Measurements from ENCODE around the gene CHRNA4. TPM values are rescaled to one million over a fixed set of nuclear protein-coding genes. Genes with fewer than 3 reads are reported as not detected.

The CHRNA4 gene
- total RNA-seq, 4 donors from 2014 or later, result 0.13 TPM; not detected in 3

DNA sequence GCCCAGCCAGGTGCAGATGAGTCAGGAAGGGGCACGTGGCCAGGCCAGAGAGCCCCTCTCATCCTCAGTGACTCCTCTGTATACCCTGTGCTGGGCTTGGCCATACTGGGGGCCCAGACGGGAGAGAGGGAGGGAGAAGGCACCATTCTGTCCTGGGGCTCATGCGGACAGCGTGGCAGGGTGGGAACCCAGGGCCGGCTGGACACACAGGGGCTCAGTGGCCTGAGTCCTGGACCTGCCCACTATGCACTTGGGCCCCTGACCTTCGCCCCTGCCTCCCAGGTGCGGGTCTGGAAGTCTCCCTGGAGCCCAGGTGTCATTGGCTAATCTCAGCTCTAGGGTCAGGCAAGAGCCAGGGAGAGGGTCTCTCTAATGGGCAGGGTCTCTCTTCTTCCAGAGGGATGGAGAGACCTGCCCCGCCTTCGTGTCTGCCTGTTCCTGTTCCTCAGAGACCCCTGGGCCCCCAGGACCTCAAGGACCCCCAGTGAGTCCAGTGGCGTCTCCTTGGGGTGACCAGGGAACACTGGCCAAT, 40.5 kb downstream of the CHRNA4 start:
- peak in 1 of 2 donors; percentile 70 for DNase-seq (ENCODE audit: low spot score in 2 of 2)
- H3K4me3 ChIP-seq (ENCODE audit: low read depth, poor library complexity, severe bottlenecking), result no peak overlapping the region
- no peak for TF ChIP-seq CTCF (IDR thresholded peaks at IDR 0.05)
- WGBS, 2 donors, result 71 to 79% methylated on average over 2 to 10 of the region's 10 CpGs
- intact Hi-C loops (cut with DNase I; ENCODE audit: low total_unique reads), result no loop called here

DNA sequence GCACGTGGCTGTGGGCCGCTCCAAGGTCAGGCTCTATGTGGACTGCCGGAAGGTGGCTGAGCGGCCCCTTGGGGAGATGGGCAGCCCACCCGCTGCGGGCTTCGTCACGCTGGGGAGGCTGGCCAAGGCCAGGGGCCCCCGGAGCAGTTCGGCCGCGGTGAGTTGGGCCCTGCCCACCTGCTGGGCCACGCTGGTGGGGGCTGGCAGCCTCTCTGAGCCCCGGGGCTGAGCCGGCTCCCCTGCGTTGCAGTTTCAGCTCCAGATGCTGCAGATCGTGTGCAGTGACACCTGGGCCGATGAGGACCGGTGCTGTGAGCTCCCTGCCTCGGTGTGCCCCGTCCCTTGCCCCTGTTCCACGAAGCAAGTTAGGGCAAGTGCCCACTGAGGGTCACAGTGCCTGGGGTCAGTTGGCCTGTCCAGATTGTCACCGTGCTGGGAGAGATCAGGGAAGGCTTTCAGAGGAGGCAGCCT, 41.1 kb downstream of the CHRNA4 start:
- TF ChIP-seq CTCF (IDR thresholded peaks at IDR 0.05) (no peak), POLR2A (IDR thresholded peaks at IDR 0.05) (no peak)
- intact Hi-C loops (cut with DNase I; ENCODE audit: low total_unique reads), result no loop called here
- no peak overlapping the region for H3K4me3 ChIP-seq (ENCODE audit: low read depth, poor library complexity, severe bottlenecking)
- WGBS, 2 donors, result 50 to 72% methylated on average over 2 of the region's 23 CpGs
- DNase-seq (ENCODE audit: low spot score in 2 of 2), result peak in 1 of 2 donors; percentile 82

GRCh38 chr20:63319164-63320040, 41.7 kb downstream of the CHRNA4 start:
- DNase-seq (ENCODE audit: low spot score in 2 of 2), result peak in 1 of 2 donors; percentile 67
- no peak overlapping the region for H3K4me3 ChIP-seq (ENCODE audit: low read depth, poor library complexity, severe bottlenecking)
- TF ChIP-seq CTCF (IDR thresholded peaks at IDR 0.05) (no peak), POLR2A (IDR thresholded peaks at IDR 0.05) (no peak)
- 71 to 76% methylated on average over 22 to 23 of the region's 25 CpGs for WGBS, 2 donors
- intact Hi-C loops (cut with DNase I; ENCODE audit: low total_unique reads), result loop anchor here (10.0 kb wide), 1 partner anchor 65 kb away; no protein-coding TSS in a partner anchor

GRCh38 chr20:63318391-63319163, 42.6 kb downstream of the CHRNA4 start:
- DNase-seq (ENCODE audit: low spot score in 2 of 2), result peak in 1 of 2 donors; percentile 79
- no peak for TF ChIP-seq CTCF (IDR thresholded peaks at IDR 0.05)
- TF ChIP-seq POLR2A (IDR thresholded peaks at IDR 0.05), result no peak
- intact Hi-C loops (cut with DNase I; ENCODE audit: low total_unique reads), result loop anchor here (10.0 kb wide), 1 partner anchor 66 kb away; no protein-coding TSS in a partner anchor
- 81 to 91% methylated on average over 10 to 23 of the region's 24 CpGs for WGBS, 2 donors
- H3K4me3 ChIP-seq (ENCODE audit: low read depth, poor library complexity, severe bottlenecking), result no peak overlapping the region

GRCh38 chr20:63317601-63318291, 43.4 kb downstream of the CHRNA4 start:
- intact Hi-C loops (cut with DNase I; ENCODE audit: low total_unique reads), result loop anchor here (10.0 kb wide), 1 partner anchor 67 kb away; no protein-coding TSS in a partner anchor
- 64 to 68% methylated on average over 15 to 17 of the region's 18 CpGs for WGBS, 2 donors
- H3K4me3 ChIP-seq (ENCODE audit: low read depth, poor library complexity, severe bottlenecking), result no peak overlapping the region

More at GRCh38 chr20:63317601-63318291, 43.4 kb downstream of the CHRNA4 start:
- TF ChIP-seq CTCF (IDR thresholded peaks at IDR 0.05) (no peak), POLR2A (IDR thresholded peaks at IDR 0.05) (no peak)
- DNase-seq (ENCODE audit: low spot score in 2 of 2), result peak in 1 of 2 donors; percentile 68
